Esophagus (tissue), 2 donors: ENCODE data around the gene GLIS1. TPM values are rescaled to one million over a fixed set of nuclear protein-coding genes. Genes with fewer than 3 reads are reported as not detected.

Source experiments
- H3K27ac ChIP-seq, 2 donors: one replicate each; pipeline ENCODE4 v1.5.1; 2013; ENCODE audit warnings: low read depth in 2 of 2, mild to moderate bottlenecking in 2 of 2, inconsistent platforms in 1 of 2, low read length in 1 of 2, moderate library complexity in 1 of 2
- H3K27me3 ChIP-seq, 2 donors: one replicate each; pipeline ENCODE4 v1.6.1; 2013; ENCODE audit warnings: low read length in 2 of 2, control low read depth in 1 of 2, mild to moderate bottlenecking in 1 of 2; ENCODE audit not compliant: insufficient read depth in 2 of 2, control insufficient read depth in 1 of 2
- H3K36me3 ChIP-seq, 2 donors: one replicate each; pipeline ENCODE4 v1.6.1; 2013; ENCODE audit warnings: low read length in 1 of 2; ENCODE audit not compliant: control insufficient read depth in 2 of 2, insufficient read depth in 2 of 2
- H3K4me1 ChIP-seq, 2 donors: one replicate each; pipeline ENCODE4 v1.6.1; 2013; ENCODE audit warnings: low read length in 1 of 2; ENCODE audit not compliant: control insufficient read depth in 2 of 2, insufficient read depth in 2 of 2
- H3K4me3 ChIP-seq, 2 donors: one replicate each; pipeline ENCODE4 v1.5.1; 2013; ENCODE audit warnings: low read length in 2 of 2, mild to moderate bottlenecking in 2 of 2, low read depth in 1 of 2, moderate library complexity in 1 of 2
- H3K9me3 ChIP-seq, 2 donors: one replicate each; pipeline ENCODE4 v1.6.1; 2013; ENCODE audit warnings: mild to moderate bottlenecking in 2 of 2, low read depth in 1 of 2, low read length in 1 of 2, moderate library complexity in 1 of 2; ENCODE audit not compliant: control insufficient read depth in 2 of 2, insufficient read depth in 1 of 2
- WGBS, 2 donors: extraction: QIAGEN DNeasy Blood & Tissue Kit; methylation state at CpG; one replicate each; pipeline ENCODE4 v1.1.7; 2013; 5-methylcytosine and 5-hydroxymethylcytosine counted together
- polyA plus RNA-seq, 2 donors: library from polyadenylated mRNA; stranded (reverse); fragments of 200-250 nt; gene quantifications; one replicate each; pipeline ENCODE4 v1.2.3, GENCODE V29; 2013
- donor health status: healthy with polysubstance abuse.
- donor health status: Bipolar disorder and iron deficiency.

The GLIS1 gene
- polyA plus RNA-seq, 2 donors, result 0.18 TPM

GRCh38 chr1:53659436-53659835 is 79.5 kb downstream of the GLIS1 start:
- Histone ChIP-seq H3K9me3 (no peaks in the 10 kb centered on the region), H3K36me3 (no peaks in the 10 kb centered on the region), H3K4me1 (no peaks in the 10 kb centered on the region), H3K27ac (no peak overlapping the region), H3K4me3 (no peak overlapping the region), H3K27me3 (no peaks in the 10 kb centered on the region)
- WGBS, 2 donors, result 85 to 88% methylated on average over 2 of the region's 2 CpGs

- WGBS, 2 donors, result 73 to 74% methylated on average over 8 of the region's 8 CpGs
- no peaks in the 10 kb centered on the region for H3K36me3 ChIP-seq
- H3K4me1 ChIP-seq, result no peaks in the 10 kb centered on the region
- no peak overlapping the region for H3K27ac ChIP-seq
- H3K4me3 ChIP-seq, result no peak overlapping the region
- no peaks in the 10 kb centered on the region for H3K27me3 ChIP-seq
- no peaks in the 10 kb centered on the region for H3K9me3 ChIP-seq
Measured at GRCh38 chr1:53658489-53659230, 80.3 kb downstream of the GLIS1 start.

- H3K27ac ChIP-seq, result no peak overlapping the region
- no peaks in the 10 kb centered on the region for H3K4me1 ChIP-seq
- H3K36me3 ChIP-seq, result no peaks in the 10 kb centered on the region
- H3K27me3 ChIP-seq, result no peaks in the 10 kb centered on the region
- H3K4me3 ChIP-seq, result no peak overlapping the region
- WGBS, 2 donors, result 94 to 95% methylated on average over 1 of the region's 1 CpG
- no peaks in the 10 kb centered on the region for H3K9me3 ChIP-seq
Measured at GRCh38 chr1:53657891-53658396, 81.0 kb downstream of the GLIS1 start.

- Histone ChIP-seq H3K4me1 (no peaks in the 10 kb centered on the region), H3K36me3 (no peaks in the 10 kb centered on the region), H3K4me3 (no peak overlapping the region), H3K9me3 (no peaks in the 10 kb centered on the region), H3K27me3 (no peaks in the 10 kb centered on the region), H3K27ac (no peak overlapping the region)
- 31 to 34% methylated on average over 4 of the region's 4 CpGs for WGBS, 2 donors
Measured at GRCh38 chr1:53657531-53657805, 81.5 kb downstream of the GLIS1 start.

DNA sequence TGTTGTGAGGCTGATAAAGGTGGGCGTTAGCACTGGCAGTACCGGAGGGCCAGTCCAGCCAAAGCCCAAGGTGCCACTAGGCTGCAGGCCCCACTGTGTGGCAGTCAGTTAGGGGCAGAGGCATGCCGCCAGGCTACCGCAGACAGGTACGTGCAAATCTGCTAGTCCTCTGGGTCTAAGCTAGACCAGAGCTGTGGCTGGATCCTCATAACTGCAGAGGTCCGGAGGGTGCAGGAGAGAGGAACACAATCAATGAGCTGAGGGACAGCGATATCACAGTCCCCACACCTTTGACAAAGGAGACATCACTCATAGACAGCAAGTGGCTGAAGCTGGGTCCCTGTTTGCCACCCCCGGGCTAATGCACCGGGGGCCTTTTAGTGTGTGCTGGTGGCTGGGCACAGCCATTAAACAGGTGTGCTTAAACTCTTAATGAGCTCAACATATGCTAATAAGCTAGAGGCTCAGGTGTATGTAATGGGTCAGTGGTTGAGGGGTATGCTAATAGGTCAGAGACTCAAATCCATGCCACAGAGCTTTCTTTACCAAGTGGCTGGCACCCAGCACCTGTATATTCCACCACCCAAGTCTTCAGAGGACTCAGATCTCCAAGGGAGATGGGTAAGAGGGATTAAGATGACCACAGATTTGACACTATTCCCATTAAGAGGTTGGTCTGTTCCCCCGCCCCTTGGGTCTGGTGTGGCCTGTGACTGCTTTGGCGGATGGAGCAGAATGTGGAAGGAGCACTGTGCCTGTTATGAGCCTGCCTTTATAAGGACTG is 82.0 kb downstream of the GLIS1 start:
- WGBS, 2 donors, result 84 to 91% methylated on average over 11 of the region's 11 CpGs
- no peak overlapping the region for H3K4me3 ChIP-seq
- H3K27me3 ChIP-seq, result no peaks in the 10 kb centered on the region

GRCh38 chr1:53655931-53656746 is 82.8 kb downstream of the GLIS1 start:
- Histone ChIP-seq H3K9me3 (no peaks in the 10 kb centered on the region), H3K27me3 (no peaks in the 10 kb centered on the region), H3K4me1 (no peaks in the 10 kb centered on the region), H3K27ac (no peak overlapping the region), H3K36me3 (no peaks in the 10 kb centered on the region), H3K4me3 (no peak overlapping the region)
- WGBS, 2 donors, result 40 to 61% methylated on average over 10 of the region's 10 CpGs

More for the DNA sequence above, 82.0 kb downstream of the GLIS1 start:
- Histone ChIP-seq H3K9me3 (no peaks in the 10 kb centered on the region), H3K27ac (no peak overlapping the region), H3K36me3 (no peaks in the 10 kb centered on the region), H3K4me1 (no peaks in the 10 kb centered on the region)

DNA sequence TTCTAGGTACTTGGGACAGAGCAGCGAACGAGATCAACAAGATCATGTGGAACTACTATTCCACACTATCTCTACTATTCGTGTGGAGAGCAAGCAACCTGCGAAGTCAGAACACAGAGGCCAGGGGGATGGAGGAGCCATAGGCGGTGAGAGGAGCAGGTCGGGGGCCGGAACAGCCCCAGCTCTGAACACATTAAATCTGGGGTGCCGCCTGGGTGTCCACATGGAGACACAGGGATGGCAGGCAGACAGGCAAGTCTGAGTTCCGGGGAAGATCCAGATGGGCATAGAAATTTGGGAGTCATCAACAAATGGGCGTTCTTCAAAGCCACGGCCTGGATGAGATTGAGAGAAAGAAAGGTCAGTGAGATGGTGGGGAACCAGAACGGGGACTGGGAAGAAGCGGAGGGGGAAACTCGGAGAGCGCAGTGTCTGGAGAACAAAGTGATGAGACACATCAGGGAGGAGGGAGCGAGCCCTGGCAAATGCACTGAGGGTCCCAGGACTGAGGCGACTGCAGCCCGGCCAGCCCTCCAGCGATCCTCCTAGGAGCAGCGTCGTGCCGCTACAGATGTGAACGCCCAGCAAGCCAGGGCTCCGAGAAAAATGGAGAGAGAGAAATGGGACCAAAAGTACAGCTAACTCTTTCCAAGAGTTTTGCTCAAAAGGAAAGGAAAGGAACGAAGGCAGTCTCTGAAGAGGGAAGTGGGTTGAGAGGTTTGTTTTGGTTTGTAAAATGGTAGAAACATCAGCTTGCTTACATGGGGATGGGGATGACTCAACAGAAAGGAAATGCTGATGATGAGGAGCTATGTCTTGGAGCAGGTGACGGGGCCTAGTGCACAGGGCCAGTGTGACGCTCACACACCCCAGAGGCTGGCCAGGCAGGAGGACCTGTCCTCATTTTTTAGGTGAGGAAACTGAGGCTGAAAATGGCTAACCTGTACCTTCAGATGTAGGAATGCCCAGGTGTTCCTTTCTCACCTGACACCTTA is 84.5 kb downstream of the GLIS1 start:
- Histone ChIP-seq H3K27ac (no peak overlapping the region), H3K27me3 (no peaks in the 10 kb centered on the region), H3K9me3 (no peaks in the 10 kb centered on the region), H3K4me3 (no peak overlapping the region), H3K36me3 (no peaks in the 10 kb centered on the region), H3K4me1 (no peaks in the 10 kb centered on the region)
- 80 to 87% methylated on average over 27 of the region's 27 CpGs for WGBS, 2 donors

GRCh38 chr1:53653631-53654030 is 85.3 kb downstream of the GLIS1 start:
- no peaks in the 10 kb centered on the region for H3K36me3 ChIP-seq
- H3K4me1 ChIP-seq, result no peaks in the 10 kb centered on the region
- WGBS, 2 donors, result 68 to 82% methylated on average over 5 of the region's 5 CpGs
- no peaks in the 10 kb centered on the region for H3K27me3 ChIP-seq
- no peaks in the 10 kb centered on the region for H3K9me3 ChIP-seq
- H3K4me3 ChIP-seq, result no peak overlapping the region
- H3K27ac ChIP-seq, result no peak overlapping the region

DNA sequence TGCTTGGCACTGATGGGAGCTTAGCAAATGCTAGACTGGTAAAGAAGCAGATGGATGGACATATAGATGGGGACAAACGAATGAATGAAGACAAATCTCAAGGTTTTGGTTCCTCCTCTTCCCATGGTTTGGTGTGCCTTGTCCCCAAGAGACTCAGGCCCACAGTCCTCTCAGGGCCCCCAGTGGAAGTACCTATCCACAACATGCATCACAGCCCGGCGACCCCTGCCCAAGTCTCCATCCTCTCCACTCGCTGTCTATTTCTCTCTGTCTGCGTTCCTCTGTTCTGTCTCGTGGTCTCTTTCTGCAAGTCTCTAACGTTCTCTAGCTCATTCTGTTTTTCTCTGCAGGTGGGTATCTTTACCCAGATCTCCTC is 85.8 kb downstream of the GLIS1 start:
- Histone ChIP-seq H3K27me3 (no peaks in the 10 kb centered on the region), H3K4me1 (no peaks in the 10 kb centered on the region), H3K36me3 (no peaks in the 10 kb centered on the region), H3K4me3 (no peak overlapping the region), H3K27ac (no peak overlapping the region), H3K9me3 (no peaks in the 10 kb centered on the region)
- 77 to 84% methylated on average over 7 of the region's 7 CpGs for WGBS, 2 donors
